Effector CD8-positive, alpha-beta T cell (primary cell): Measurements from ENCODE around the gene KAZN.

Experiments
- DNase-seq: peaks from one replicate; lab custom pipeline; 2025; lab: John Stamatoyannopoulos, UW

The KAZN gene

GRCh38 chr1:15158506-15159165 is 560.2 kb downstream of the KAZN start:
- DNase-seq, result no peak

GRCh38 chr1:15159166-15159555 is 560.7 kb downstream of the KAZN start:
- DNase-seq, result no peak

GRCh38 chr1:15160626-15161025 is 562.1 kb downstream of the KAZN start:
- no peak for DNase-seq

- no peak for DNase-seq
Measured at GRCh38 chr1:15167386-15167785, 568.9 kb downstream of the KAZN start.
